HCT116 (cell line): Measurements from ENCODE around the gene HPS1.

Experiments
- CTCF ChIP-seq, 3 experiments: fragments of 200-600 bp in 1 of 3; sonication (generic) in 1 of 3; IDR thresholded peaks in 2 of 3; conservative IDR thresholded peaks in 1 of 3; 2 replicates each; pipeline ENCODE4 v1.5.1; 2012 to 2017; ENCODE audit warnings: low read depth in 2 of 3, low read length in 2 of 3, antibody characterized with exemption in 1 of 3, borderline replicate concordance in 1 of 3, control low read depth in 1 of 3, mild to moderate bottlenecking in 1 of 3, mixed read lengths in 1 of 3, mixed run types in 1 of 3, moderate library complexity in 1 of 3; ENCODE audit not compliant: insufficient read depth in 1 of 3
- EZH2 ChIP-seq: fragments of 200-600 bp; sonication (generic); IDR thresholded peaks from 2 replicates; pipeline ENCODE4 v1.6.1; 2017; ENCODE audit warnings: antibody characterized with exemption, mixed run types
- JUND ChIP-seq: IDR thresholded peaks from 2 replicates; pipeline ENCODE4 v1.6.1; 2012
- POLR2AphosphoS5 ChIP-seq: IDR thresholded peaks from 2 replicates; pipeline ENCODE4 v1.6.1; 2011; ENCODE audit warnings: mild to moderate bottlenecking, low read depth, low read length, moderate library complexity
- REST ChIP-seq: IDR thresholded peaks from 2 replicates; pipeline ENCODE4 v1.6.1; 2012; ENCODE audit warnings: low read depth

- TF ChIP-seq POLR2AphosphoS5: no peak
- TF ChIP-seq EZH2: no peak
- no peak for TF ChIP-seq REST
- TF ChIP-seq CTCF (IDR thresholded peaks at IDR 0.05 in 2 of 3, conservative IDR thresholded peaks at IDR 0.05 in 1 of 3; ENCODE audit: borderline replicate concordance in 1 of 3, insufficient read depth in 1 of 3, low read depth in 2 of 3, low read length in 2 of 3): 0 out of 6 replicates have a peak, but pooled peaks of 1 of the 3 experiments have one; percentile 1
- TF ChIP-seq JUND: no peak
Measured at GRCh38 chr10:98424295-98425254, 22.2 kb downstream of the HPS1 start.
